PFSK-1 (cell line): ENCODE measurements around the gene SHCBP1L.

ENCODE experiments used
- FOXP2 ChIP-seq: optimal IDR thresholded peaks from 2 replicates; pipeline ENCODE3; 2011; ENCODE audit warnings: borderline replicate concordance, control low read depth, inconsistent platforms; ENCODE audit not compliant: insufficient read depth; ENCODE audit errors: extremely low read length, extremely low read depth
- POLR2AphosphoS5 ChIP-seq: IDR thresholded peaks from 2 replicates; pipeline ENCODE4 v1.6.1; 2012; ENCODE audit warnings: low read depth, mild to moderate bottlenecking, control low read depth, low read length, moderate library complexity
- SIN3A ChIP-seq: IDR thresholded peaks from 2 replicates; pipeline ENCODE4 v1.6.1; 2012; ENCODE audit warnings: mild to moderate bottlenecking, low read length, moderate library complexity, borderline replicate concordance; ENCODE audit not compliant: insufficient read depth
- TAF1 ChIP-seq: IDR thresholded peaks from 2 replicates; pipeline ENCODE4 v1.6.1; 2012; ENCODE audit warnings: low read length, control low read depth, borderline replicate concordance; ENCODE audit not compliant: insufficient read depth
- TF ChIP-seq, protein P1 (sequence below), 2 experiments: IDR thresholded peaks; 2 replicates each; pipeline versions ENCODE4 v1.6.1 to v1.8.0; 2011 to 2012; ENCODE audit warnings: low read depth in 2 of 2, low read length in 2 of 2, control low read depth in 1 of 2, inconsistent platforms in 1 of 2, mild to moderate bottlenecking in 1 of 2, moderate library complexity in 1 of 2; ENCODE audit not compliant: insufficient read depth in 1 of 2

Gene SHCBP1L

DNA sequence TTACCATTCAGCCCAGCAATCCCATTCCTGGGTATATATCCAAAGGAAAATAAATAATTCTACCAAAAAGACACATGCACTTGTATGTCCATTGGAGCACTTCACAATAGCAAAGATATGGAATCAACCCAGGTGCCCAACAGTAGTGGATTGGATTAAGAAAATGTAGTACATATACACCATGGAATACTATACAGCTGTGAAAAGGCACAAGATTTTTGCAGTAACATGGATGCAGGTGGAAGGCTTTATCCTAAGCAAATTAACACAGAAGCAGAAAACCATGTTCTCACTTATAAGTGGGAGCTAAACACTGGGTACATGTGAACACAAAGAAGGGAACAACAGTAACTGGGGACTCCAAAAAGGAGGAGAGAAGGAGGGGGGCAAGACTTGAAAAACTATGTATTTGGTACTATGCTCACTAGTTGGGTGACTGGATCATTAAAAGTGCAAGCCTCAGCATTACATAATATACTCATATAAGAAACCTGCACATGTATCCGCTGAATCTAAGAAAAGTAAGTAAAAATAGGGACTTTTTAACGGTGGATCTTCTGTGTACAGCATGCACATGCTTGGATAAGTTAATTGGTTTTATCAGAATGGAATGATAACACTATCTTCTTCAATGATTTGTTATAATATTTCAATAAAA, 3.9 kb upstream of the SHCBP1L start:
- TF ChIP-seq TAF1, result no peak
- TF ChIP-seq, protein P1, sequence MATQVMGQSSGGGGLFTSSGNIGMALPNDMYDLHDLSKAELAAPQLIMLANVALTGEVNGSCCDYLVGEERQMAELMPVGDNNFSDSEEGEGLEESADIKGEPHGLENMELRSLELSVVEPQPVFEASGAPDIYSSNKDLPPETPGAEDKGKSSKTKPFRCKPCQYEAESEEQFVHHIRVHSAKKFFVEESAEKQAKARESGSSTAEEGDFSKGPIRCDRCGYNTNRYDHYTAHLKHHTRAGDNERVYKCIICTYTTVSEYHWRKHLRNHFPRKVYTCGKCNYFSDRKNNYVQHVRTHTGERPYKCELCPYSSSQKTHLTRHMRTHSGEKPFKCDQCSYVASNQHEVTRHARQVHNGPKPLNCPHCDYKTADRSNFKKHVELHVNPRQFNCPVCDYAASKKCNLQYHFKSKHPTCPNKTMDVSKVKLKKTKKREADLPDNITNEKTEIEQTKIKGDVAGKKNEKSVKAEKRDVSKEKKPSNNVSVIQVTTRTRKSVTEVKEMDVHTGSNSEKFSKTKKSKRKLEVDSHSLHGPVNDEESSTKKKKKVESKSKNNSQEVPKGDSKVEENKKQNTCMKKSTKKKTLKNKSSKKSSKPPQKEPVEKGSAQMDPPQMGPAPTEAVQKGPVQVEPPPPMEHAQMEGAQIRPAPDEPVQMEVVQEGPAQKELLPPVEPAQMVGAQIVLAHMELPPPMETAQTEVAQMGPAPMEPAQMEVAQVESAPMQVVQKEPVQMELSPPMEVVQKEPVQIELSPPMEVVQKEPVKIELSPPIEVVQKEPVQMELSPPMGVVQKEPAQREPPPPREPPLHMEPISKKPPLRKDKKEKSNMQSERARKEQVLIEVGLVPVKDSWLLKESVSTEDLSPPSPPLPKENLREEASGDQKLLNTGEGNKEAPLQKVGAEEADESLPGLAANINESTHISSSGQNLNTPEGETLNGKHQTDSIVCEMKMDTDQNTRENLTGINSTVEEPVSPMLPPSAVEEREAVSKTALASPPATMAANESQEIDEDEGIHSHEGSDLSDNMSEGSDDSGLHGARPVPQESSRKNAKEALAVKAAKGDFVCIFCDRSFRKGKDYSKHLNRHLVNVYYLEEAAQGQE (IDR thresholded peaks at IDR 0.05; ENCODE audit: insufficient read depth in 1 of 2, low read depth in 2 of 2, low read length in 2 of 2), result no peak
- no peak for TF ChIP-seq SIN3A
- no peak for TF ChIP-seq FOXP2
- no peak for TF ChIP-seq POLR2AphosphoS5

DNA sequence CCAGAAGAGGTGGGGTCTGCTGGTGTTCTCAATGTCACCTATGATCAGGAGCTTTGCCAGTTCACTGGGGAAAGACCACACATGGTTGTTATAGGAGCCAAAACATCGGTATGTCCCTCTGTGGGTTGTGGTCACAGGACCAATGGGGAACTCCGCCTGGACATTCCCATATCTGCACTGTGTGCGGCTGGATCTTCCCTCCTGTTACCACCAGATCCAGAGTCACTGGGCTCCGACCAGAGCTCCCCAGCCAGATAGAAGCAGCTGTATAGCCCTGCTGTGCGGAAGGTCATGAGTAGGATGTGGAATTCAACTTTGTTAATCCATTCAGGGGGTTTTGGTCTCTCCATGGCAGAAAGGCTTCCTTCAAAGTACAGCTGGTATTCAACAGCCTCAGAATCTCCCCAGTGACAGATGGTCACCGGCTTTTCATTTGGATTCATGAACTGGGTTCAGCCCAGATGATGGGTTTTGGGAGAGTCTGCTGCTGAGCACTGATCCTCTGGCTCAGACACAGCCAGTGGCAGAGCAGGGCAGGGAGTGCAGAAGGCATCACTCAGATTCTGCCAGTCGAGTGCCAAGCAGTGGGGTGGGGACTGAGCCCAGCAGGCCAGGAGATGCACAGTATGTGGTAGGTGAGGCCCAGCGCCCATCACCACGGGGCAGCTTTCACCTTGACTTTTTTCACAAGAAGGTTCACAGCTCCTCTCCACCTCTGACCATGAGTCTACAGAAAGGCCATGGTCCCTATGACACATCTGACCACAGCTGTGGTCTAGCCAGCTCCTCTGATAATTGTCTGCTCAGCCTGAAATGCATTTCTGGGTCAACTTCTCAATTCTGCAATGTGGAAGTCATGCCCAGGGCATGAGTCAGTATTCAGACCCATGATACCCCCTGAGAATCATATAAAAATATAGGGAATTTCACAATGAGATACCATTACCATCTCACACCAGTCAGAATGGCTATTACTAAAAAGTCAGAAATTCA, 2.9 kb upstream of the SHCBP1L start:
- TF ChIP-seq TAF1, result no peak
- TF ChIP-seq FOXP2, result no peak
- TF ChIP-seq, protein P1 (IDR thresholded peaks at IDR 0.05; ENCODE audit: insufficient read depth in 1 of 2, low read depth in 2 of 2, low read length in 2 of 2), result no peak
- TF ChIP-seq POLR2AphosphoS5, result no peak
- no peak for TF ChIP-seq SIN3A

- TF ChIP-seq SIN3A (no peak), TAF1 (no peak), FOXP2 (no peak)
- TF ChIP-seq, protein P1 (IDR thresholded peaks at IDR 0.05; ENCODE audit: insufficient read depth in 1 of 2, low read depth in 2 of 2, low read length in 2 of 2), result no peak
Observed at GRCh38 chr1:182953826-182954225, 860 bp upstream of the SHCBP1L start.

GRCh38 chr1:182939413-182939812, 13.6 kb downstream of the SHCBP1L start:
- no peak for TF ChIP-seq SIN3A

- no peak for TF ChIP-seq POLR2AphosphoS5
- TF ChIP-seq FOXP2, result no peak
- TF ChIP-seq TAF1, result no peak
- TF ChIP-seq, protein P1 (IDR thresholded peaks at IDR 0.05; ENCODE audit: insufficient read depth in 1 of 2, low read depth in 2 of 2, low read length in 2 of 2), result no peak
- TF ChIP-seq SIN3A, result no peak
Observed at GRCh38 chr1:182935716-182936115, 17.2 kb downstream of the SHCBP1L start.
